ENCODE results near the gene ACYP1.

The ACYP1 gene

GRCh38 chr14:75079521-75079920 is 15.7 kb upstream of the ACYP1 start:
- H3K4me1 ChIP-seq (ENCODE audit: control insufficient read depth, low read depth, low read length): no peaks in the 10 kb centered on the region

GRCh38 chr14:75077794-75078193 is 14.0 kb upstream of the ACYP1 start:
- Histone ChIP-seq H4K5ac (ENCODE audit: low read length) (no peak overlapping the region), H2BK15ac (replicated peaks; ENCODE audit: low read depth) (no peak overlapping the region), H3K4ac (ENCODE audit: low read depth, low read length) (no peak overlapping the region), H3K4me3 (ENCODE audit: low read length) (no peak overlapping the region), H3K9ac (ENCODE audit: low read length) (no peak overlapping the region), H3K79me1 (ENCODE audit: low read length) (no peaks in the 10 kb centered on the region), H3K18ac (ENCODE audit: low read length) (no peak overlapping the region), H3K27me3 (ENCODE audit: insufficient read depth, low read length, poor library complexity) (no peaks in the 10 kb centered on the region), H3K79me2 (ENCODE audit: control insufficient read depth, insufficient read depth, low read length) (no peaks in the 10 kb centered on the region), H4K8ac (ENCODE audit: low read depth, low read length) (no peak overlapping the region), H2BK120ac (ENCODE audit: low read depth, low read length) (no peak overlapping the region), H2BK5ac (ENCODE audit: low read length) (no peak overlapping the region), H3K56ac (ENCODE audit: low read length) (no peak overlapping the region), H3K4me1 (ENCODE audit: control insufficient read depth, low read depth, low read length) (no peaks in the 10 kb centered on the region), H2AK5ac (ENCODE audit: low read length) (no peak overlapping the region), H3K27ac (ENCODE audit: low read depth, low read length) (no peak overlapping the region), H3K36me3 (ENCODE audit: control insufficient read depth, insufficient read depth, low read length) (no peaks in the 10 kb centered on the region), H3K23ac (ENCODE audit: low read length) (no peak overlapping the region), H3K4me2 (ENCODE audit: low read length) (no peak overlapping the region)
- no peak for DNase-seq

More at GRCh38 chr14:75079521-75079920, 15.7 kb upstream of the ACYP1 start:
- H3K27me3 ChIP-seq (ENCODE audit: insufficient read depth, low read length, poor library complexity): no peaks in the 10 kb centered on the region
- H3K56ac ChIP-seq (ENCODE audit: low read length): no peak overlapping the region
- no peak for DNase-seq
- H3K79me2 ChIP-seq (ENCODE audit: control insufficient read depth, insufficient read depth, low read length): no peaks in the 10 kb centered on the region
- no peak overlapping the region for H3K4ac ChIP-seq (ENCODE audit: low read depth, low read length)
- no peak overlapping the region for H2BK120ac ChIP-seq (ENCODE audit: low read depth, low read length)
- no peak overlapping the region for H3K18ac ChIP-seq (ENCODE audit: low read length)
- H4K8ac ChIP-seq (ENCODE audit: low read depth, low read length): no peak overlapping the region
- no peak overlapping the region for H2BK15ac ChIP-seq (replicated peaks; ENCODE audit: low read depth)
- no peak overlapping the region for H3K27ac ChIP-seq (ENCODE audit: low read depth, low read length)
- H2BK5ac ChIP-seq (ENCODE audit: low read length): no peak overlapping the region
- no peak overlapping the region for H3K9ac ChIP-seq (ENCODE audit: low read length)
- H3K4me2 ChIP-seq (ENCODE audit: low read length): no peak overlapping the region
- H3K4me3 ChIP-seq (ENCODE audit: low read length): no peak overlapping the region
- H3K79me1 ChIP-seq (ENCODE audit: low read length): no peaks in the 10 kb centered on the region
- H3K36me3 ChIP-seq (ENCODE audit: control insufficient read depth, insufficient read depth, low read length): no peaks in the 10 kb centered on the region
- no peak overlapping the region for H2AK5ac ChIP-seq (ENCODE audit: low read length)
- H3K23ac ChIP-seq (ENCODE audit: low read length): no peak overlapping the region
- whole genome bisulfite sequencing (ENCODE audit: extremely low coverage, insufficient coverage, low lambda C conversion rate): no CpG with 5 or more reads among the region's 4 CpGs
- no peak overlapping the region for H4K5ac ChIP-seq (ENCODE audit: low read length)

DNA sequence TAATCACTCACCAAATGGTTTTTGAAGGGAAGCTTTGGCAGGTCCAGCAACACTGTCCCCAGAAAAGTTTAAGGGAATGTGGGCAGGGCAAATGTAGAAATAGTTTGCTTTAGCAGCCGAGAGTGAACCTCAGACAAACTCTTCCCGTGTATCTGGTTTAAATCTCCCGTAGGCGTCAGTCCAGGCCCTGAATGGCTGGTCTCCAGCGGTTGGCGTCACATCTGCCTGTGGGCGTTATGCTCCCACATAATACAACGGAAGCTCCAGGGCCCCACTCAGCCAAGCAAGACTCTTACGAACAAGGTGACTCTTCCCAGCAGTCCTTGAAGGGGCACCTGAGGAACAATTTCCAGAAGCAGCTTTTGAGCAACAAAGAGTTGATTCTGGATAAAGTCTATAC is 6.6 kb upstream of the ACYP1 start:
- H3K4me3 ChIP-seq (ENCODE audit: low read length): no peak overlapping the region
- no peaks in the 10 kb centered on the region for H3K4me1 ChIP-seq (ENCODE audit: control insufficient read depth, low read depth, low read length)

GRCh38 chr14:75069811-75070145 is 6.0 kb upstream of the ACYP1 start:
- Histone ChIP-seq H3K4me1 (ENCODE audit: control insufficient read depth, low read depth, low read length) (no peaks in the 10 kb centered on the region), H2BK15ac (replicated peaks; ENCODE audit: low read depth) (no peak overlapping the region), H3K4me3 (ENCODE audit: low read length) (peak overlapping the region; percentile 8), H3K4me2 (ENCODE audit: low read length) (peak overlapping the region; percentile 67), H3K9ac (ENCODE audit: low read length) (peak overlapping the region; percentile 63), H2BK120ac (ENCODE audit: low read depth, low read length) (no peak overlapping the region), H3K79me1 (ENCODE audit: low read length) (peaks cover 2% of the 10 kb centered on the region), H2AK5ac (ENCODE audit: low read length) (no peak overlapping the region), H3K23ac (ENCODE audit: low read length) (no peak overlapping the region), H3K36me3 (ENCODE audit: control insufficient read depth, insufficient read depth, low read length) (no peaks in the 10 kb centered on the region), H2BK5ac (ENCODE audit: low read length) (no peak overlapping the region), H3K27me3 (ENCODE audit: insufficient read depth, low read length, poor library complexity) (no peaks in the 10 kb centered on the region), H3K18ac (ENCODE audit: low read length) (no peak overlapping the region), H3K27ac (ENCODE audit: low read depth, low read length) (no peak overlapping the region), H3K79me2 (ENCODE audit: control insufficient read depth, insufficient read depth, low read length) (no peaks in the 10 kb centered on the region), H3K56ac (ENCODE audit: low read length) (peak overlapping the region; percentile 78), H4K8ac (ENCODE audit: low read depth, low read length) (no peak overlapping the region), H4K5ac (ENCODE audit: low read length) (no peak overlapping the region), H3K4ac (ENCODE audit: low read depth, low read length) (no peak overlapping the region)
- DNase-seq: no peak
- WGBS (ENCODE audit: extremely low coverage, insufficient coverage, low lambda C conversion rate): no CpG with 5 or more reads among the region's 12 CpGs

More for the DNA sequence above, 6.6 kb upstream of the ACYP1 start:
- no peak overlapping the region for H3K27ac ChIP-seq (ENCODE audit: low read depth, low read length)
- no CpG with 5 or more reads among the region's 9 CpGs for WGBS (ENCODE audit: extremely low coverage, insufficient coverage, low lambda C conversion rate)
- H3K23ac ChIP-seq (ENCODE audit: low read length): no peak overlapping the region
- H4K5ac ChIP-seq (ENCODE audit: low read length): no peak overlapping the region
- H2AK5ac ChIP-seq (ENCODE audit: low read length): no peak overlapping the region
- H3K56ac ChIP-seq (ENCODE audit: low read length): no peak overlapping the region
- H3K79me1 ChIP-seq (ENCODE audit: low read length): peaks cover 2% of the 10 kb centered on the region
- no peak for DNase-seq
- no peaks in the 10 kb centered on the region for H3K36me3 ChIP-seq (ENCODE audit: control insufficient read depth, insufficient read depth, low read length)
- no peaks in the 10 kb centered on the region for H3K79me2 ChIP-seq (ENCODE audit: control insufficient read depth, insufficient read depth, low read length)
- H2BK5ac ChIP-seq (ENCODE audit: low read length): no peak overlapping the region
- H3K27me3 ChIP-seq (ENCODE audit: insufficient read depth, low read length, poor library complexity): no peaks in the 10 kb centered on the region
- H4K8ac ChIP-seq (ENCODE audit: low read depth, low read length): no peak overlapping the region
- no peak overlapping the region for H2BK120ac ChIP-seq (ENCODE audit: low read depth, low read length)
- H3K4ac ChIP-seq (ENCODE audit: low read depth, low read length): no peak overlapping the region
- no peak overlapping the region for H3K18ac ChIP-seq (ENCODE audit: low read length)
- no peak overlapping the region for H3K9ac ChIP-seq (ENCODE audit: low read length)
- no peak overlapping the region for H2BK15ac ChIP-seq (replicated peaks; ENCODE audit: low read depth)
- no peak overlapping the region for H3K4me2 ChIP-seq (ENCODE audit: low read length)

GRCh38 chr14:75069121-75069810 is 5.4 kb upstream of the ACYP1 start, which contains the start of gene ZC2HC1C:
Gene ZC2HC1C (plus strand): TSS chr14:75069641. CDS start chr14:75070574, 933 bp downstream.
- no CpG with 5 or more reads among the region's 58 CpGs for WGBS (ENCODE audit: extremely low coverage, insufficient coverage, low lambda C conversion rate)

More at GRCh38 chr14:75069121-75069810, 5.4 kb upstream of the ACYP1 start, which contains the start of gene ZC2HC1C:
- Histone ChIP-seq H2BK5ac (ENCODE audit: low read length) (peak within 1 kb of the TSS; percentile 78), H3K4me1 (ENCODE audit: control insufficient read depth, low read depth, low read length) (no peaks in the 10 kb centered on the region), H2BK15ac (replicated peaks; ENCODE audit: low read depth) (no peak within 1 kb of the TSS), H3K79me1 (ENCODE audit: low read length) (peaks cover 2% of the 10 kb centered on the region), H3K9ac (ENCODE audit: low read length) (peak within 1 kb of the TSS; percentile 94), H3K56ac (ENCODE audit: low read length) (peak within 1 kb of the TSS; percentile 95), H3K4me2 (ENCODE audit: low read length) (peak within 1 kb of the TSS; percentile 67), H3K23ac (ENCODE audit: low read length) (no peak within 1 kb of the TSS), H4K5ac (ENCODE audit: low read length) (no peak within 1 kb of the TSS), H3K36me3 (ENCODE audit: control insufficient read depth, insufficient read depth, low read length) (no peaks in the 10 kb centered on the region), H3K79me2 (ENCODE audit: control insufficient read depth, insufficient read depth, low read length) (no peaks in the 10 kb centered on the region), H3K27ac (ENCODE audit: low read depth, low read length) (peak within 1 kb of the TSS; percentile 81), H3K4ac (ENCODE audit: low read depth, low read length) (no peak within 1 kb of the TSS), H3K27me3 (ENCODE audit: insufficient read depth, low read length, poor library complexity) (no peaks in the 10 kb centered on the region), H4K8ac (ENCODE audit: low read depth, low read length) (no peak within 1 kb of the TSS), H3K4me3 (ENCODE audit: low read length) (peak within 1 kb of the TSS; percentile 45), H2AK5ac (ENCODE audit: low read length) (no peak within 1 kb of the TSS), H2BK120ac (ENCODE audit: low read depth, low read length) (peak within 1 kb of the TSS; percentile 64), H3K18ac (ENCODE audit: low read length) (peak within 1 kb of the TSS; percentile 78)
- DNase-seq: peak; percentile 95
